A549 (cell line): ENCODE measurements around the gene FBXL22. TPM values are rescaled to one million over a fixed set of nuclear protein-coding genes. Genes with fewer than 3 reads are reported as not detected.

Source experiments
- ATAC-seq, 2 experiments: fragments of 200-7000 bp in 1 of 2; fragments of >200 bp in 1 of 2; cut with Nextera tagmentation in 1 of 2; cut with Tn5 transposase in 1 of 2; 3 replicates each; pipeline versions ENCODE4 v1.8.0 to v1.9.1; 2018 to 2020; ENCODE audit warnings: mild to moderate bottlenecking in 1 of 2, moderate library complexity in 1 of 2
- CTCF ChIA-PET: fragments of 300-600 bp; sonication (Branson Sonifier 250); formaldehyde crosslinking; extraction: SDS; loops from one replicate; lab custom pipeline; 2021; ENCODE audit warnings: antibody characterized with exemption, inconsistent platforms; lab: Yijun Ruan, JAX
- POLR2A ChIA-PET: fragments of 350-600 bp; formaldehyde crosslinking; extraction: SDS; loops from one replicate; lab custom pipeline; 2021; ENCODE audit warnings: antibody characterized with exemption, inconsistent platforms; lab: Yijun Ruan, JAX
- DNase-seq, 2 experiments: peaks; one replicate each; pipeline versions ENCODE4 v3.0.0 to v3.0.0-alpha.2; 2011 to 2016; ENCODE audit warnings: low read depth in 1 of 2, low spot score in 1 of 2
- FAIRE-seq: peaks from 2 replicates; lab custom pipeline; 2011; peaks lifted over from hg19 to GRCh38; lab: Jason Lieb, UNC
- H3K27ac ChIP-seq, 2 experiments: fragments of >200 bp; sonication (Bioruptor Twin); formaldehyde crosslinking; 3 replicates each; pipeline ENCODE4 v1.5.1; 2016 to 2017
- H3K4me1 ChIP-seq: fragments of >200 bp; sonication (Bioruptor Twin); formaldehyde crosslinking; 3 replicates; pipeline ENCODE4 v1.6.1; 2016
- H3K4me2 ChIP-seq: fragments of >200 bp; sonication (Bioruptor Twin); formaldehyde crosslinking; 3 replicates; pipeline ENCODE4 v1.6.1; 2016
- H3K4me3 ChIP-seq: fragments of >200 bp; sonication (Bioruptor Twin); formaldehyde crosslinking; 3 replicates; pipeline ENCODE4 v1.5.1; 2016
- H3K9me3 ChIP-seq: fragments of >200 bp; sonication (Bioruptor Twin); formaldehyde crosslinking; 3 replicates; pipeline ENCODE4 v1.6.1; 2016
- CBX2 ChIP-seq: fragments of 200-600 bp; sonication (generic); IDR thresholded peaks from 2 replicates; pipeline ENCODE4 v1.6.1; 2016; ENCODE audit warnings: low read depth, mild to moderate bottlenecking, borderline replicate concordance
- GATA3 ChIP-seq: IDR thresholded peaks from 2 replicates; pipeline ENCODE4 v1.6.1; 2012; ENCODE audit warnings: borderline replicate concordance
- HEYL ChIP-seq: fragments of 250-450 bp; sonication (Bioruptor Pico); IDR thresholded peaks from 2 replicates; pipeline ENCODE4 v1.8.0; 2021; ENCODE audit warnings: mild to moderate bottlenecking, moderate library complexity
- HMGXB4 ChIP-seq: fragments of 250-450 bp; sonication (Bioruptor Pico); IDR thresholded peaks from 2 replicates; pipeline ENCODE4 v1.5.0; 2021; ENCODE audit warnings: mild to moderate bottlenecking, moderate library complexity, borderline replicate concordance
- HOXB13 ChIP-seq: fragments of 250-450 bp; sonication (Bioruptor Pico); IDR thresholded peaks from 2 replicates; pipeline ENCODE4 v1.5.0; 2020; ENCODE audit warnings: low read depth, mild to moderate bottlenecking, moderate library complexity
- PHF8 ChIP-seq: fragments of 200-600 bp; sonication (generic); IDR thresholded peaks from 2 replicates; pipeline ENCODE4 v1.6.1; 2016; ENCODE audit warnings: low read depth, mild to moderate bottlenecking, antibody characterized with exemption, moderate library complexity, borderline replicate concordance
- POLR2A ChIP-seq: IDR thresholded peaks from 2 replicates; pipeline ENCODE4 v1.6.1; 2012; ENCODE audit warnings: mild to moderate bottlenecking, low read length
- POLR2AphosphoS2 ChIP-seq: conservative IDR thresholded peaks from 2 replicates; pipeline ENCODE4 v1.6.1; 2012; ENCODE audit warnings: low read length, improper control_type of control experiment, inconsistent platforms
- RAD21 ChIP-seq, 2 experiments: fragments of >200 bp in 1 of 2; sonication (Bioruptor Twin) in 1 of 2; formaldehyde crosslinking in 1 of 2; IDR thresholded peaks in 1 of 2; conservative IDR thresholded peaks in 1 of 2; 2 replicates in 1 of 2; 3 replicates in 1 of 2; pipeline ENCODE4 v1.6.1; 2012 to 2018; ENCODE audit warnings: inconsistent platforms in 1 of 2
- RCOR1 ChIP-seq: fragments of 150-350 bp; IDR thresholded peaks from 2 replicates; pipeline ENCODE4 v1.6.1; 2014; ENCODE audit warnings: antibody characterized with exemption, low read length, low read depth
- REST ChIP-seq: fragments of 200-600 bp; sonication (generic); IDR thresholded peaks from 2 replicates; pipeline ENCODE4 v1.6.1; 2016; ENCODE audit warnings: antibody characterized with exemption, mild to moderate bottlenecking, moderate library complexity
- SMC3 ChIP-seq: fragments of >200 bp; sonication (Bioruptor Twin); formaldehyde crosslinking; IDR thresholded peaks from 3 replicates; pipeline ENCODE4 v1.6.1; 2018; ENCODE audit warnings: inconsistent platforms
- SREBF2 ChIP-seq: fragments of 450-650 bp; IDR thresholded peaks from 2 replicates; pipeline ENCODE4 v1.6.1; 2014; ENCODE audit warnings: mild to moderate bottlenecking, moderate library complexity
- USF2 ChIP-seq: fragments of 450-650 bp; IDR thresholded peaks from 2 replicates; pipeline ENCODE4 v1.6.1; 2014; ENCODE audit warnings: antibody characterized with exemption
- ZNF302 ChIP-seq: fragments of 250-450 bp; sonication (Bioruptor Pico); IDR thresholded peaks from 2 replicates; pipeline ENCODE4 v1.9.0; 2021; ENCODE audit warnings: inconsistent platforms, mild to moderate bottlenecking, moderate library complexity
- WGBS: methylation state at CpG from one replicate; pipeline ENCODE4 v1.1.6; 2017; ENCODE audit errors: missing lambda C conversion rate; 5-methylcytosine and 5-hydroxymethylcytosine counted together
- polyA plus RNA-seq, 4 experiments: library from polyadenylated mRNA; depleted of rRNA in 3 of 4; stranded (reverse); fragments of >200 nt; fragmentation: RNase III in 1 of 4; extraction: RNeasy Plus Mini Kit Qiagen cat#74134 plus additional on column Dnase treatment in 1 of 4; gene quantifications; 2 replicates in 3 of 4; 3 replicates in 1 of 4; pipeline ENCODE4 v1.2.3, GENCODE V29; 2011 to 2017
- TF ChIP-seq, protein P1 (sequence below): fragments of 250-450 bp; sonication (Bioruptor Pico); IDR thresholded peaks from 2 replicates; pipeline ENCODE4 v1.5.0; 2020; ENCODE audit warnings: low read depth, mild to moderate bottlenecking, moderate library complexity

The FBXL22 gene
- polyA plus RNA-seq, 2 of the 4 experiments (the other 2 are of a cell fraction), result 0.18 to 0.23 TPM

GRCh38 chr15:63595688-63596087 lies 1.5 kb upstream of the FBXL22 start:
- peaks cover 15% of the 10 kb centered on the region; the same call in 2 of the 3 replicates for H3K4me1 ChIP-seq
- H3K4me3 ChIP-seq, result no peak overlapping the region
- ChIA-PET POLR2A (interaction anchor here (1.4 kb wide), 1 partner anchor 94 kb away, joined by 3 read pairs; no protein-coding TSS in a partner anchor), CTCF (interaction anchor here (0.6 to 10.7 kb wide), 8 partner anchors 10 to 498 kb away, joined by 3 to 185 read pairs (median 25); partner anchors contain the start of genes CIAO2A and USP3)
- WGBS, result 88% methylated on average over 1 of the region's 1 CpG
- FAIRE-seq, result no peak
- H3K4me2 ChIP-seq, result no peak overlapping the region
- no peak overlapping the region for H3K27ac ChIP-seq
- no peaks in the 10 kb centered on the region for H3K9me3 ChIP-seq
- TF ChIP-seq REST (no peak), POLR2A (no peak), HMGXB4 (CRISPR knock-in tag) (no peak)
- no peak for DNase-seq
- ATAC-seq, result no peak

- CTCF ChIA-PET, result interaction anchor here (0.8 to 10.7 kb wide), 9 partner anchors 11 to 471 kb away, joined by 3 to 185 read pairs (median 7); partner anchors contain the start of gene USP3
These were observed 530 bp upstream of the FBXL22 start for GRCh38 chr15:63596676-63597037.

GRCh38 chr15:63597821-63598220 lies 634 bp downstream of the FBXL22 start:
- ChIA-PET POLR2A (no interaction called here), CTCF (interaction anchor here (1.1 to 10.7 kb wide), 13 partner anchors 8 to 470 kb away, joined by 3 to 185 read pairs (median 11); partner anchors contain the start of genes DAPK2 and USP3)
- Histone ChIP-seq H3K9me3 (no peaks in the 10 kb centered on the region), H3K4me2 (no peak overlapping the region), H3K4me3 (no peak overlapping the region), H3K27ac (no peak overlapping the region), H3K4me1 (peaks cover 20% of the 10 kb centered on the region; the same call in 2 of the 3 replicates)
- no peak for FAIRE-seq
- ATAC-seq, result no peak
- TF ChIP-seq PHF8 (no peak), SMC3 (no peak), ZNF302 (CRISPR knock-in tag) (no peak), SREBF2 (no peak), GATA3 (no peak), HEYL (no peak)
- 90% methylated on average over 6 of the region's 6 CpGs for WGBS
- DNase-seq, result no peak

More at GRCh38 chr15:63596676-63597037, 530 bp upstream of the FBXL22 start:
- DNase-seq (no peak), ATAC-seq (no peak), FAIRE-seq (no peak)
- peaks cover 15% of the 10 kb centered on the region; the same call in 2 of the 3 replicates for H3K4me1 ChIP-seq
- no peak overlapping the region for H3K4me2 ChIP-seq
- no peak overlapping the region for H3K4me3 ChIP-seq
- 97% methylated on average over 2 of the region's 2 CpGs for WGBS
- no peaks in the 10 kb centered on the region for H3K9me3 ChIP-seq
- H3K27ac ChIP-seq, result no peak overlapping the region
- POLR2A ChIA-PET, result interaction anchor here (1.4 kb wide), 1 partner anchor 95 kb away, joined by 3 read pairs; no protein-coding TSS in a partner anchor
- TF ChIP-seq, protein P1, sequence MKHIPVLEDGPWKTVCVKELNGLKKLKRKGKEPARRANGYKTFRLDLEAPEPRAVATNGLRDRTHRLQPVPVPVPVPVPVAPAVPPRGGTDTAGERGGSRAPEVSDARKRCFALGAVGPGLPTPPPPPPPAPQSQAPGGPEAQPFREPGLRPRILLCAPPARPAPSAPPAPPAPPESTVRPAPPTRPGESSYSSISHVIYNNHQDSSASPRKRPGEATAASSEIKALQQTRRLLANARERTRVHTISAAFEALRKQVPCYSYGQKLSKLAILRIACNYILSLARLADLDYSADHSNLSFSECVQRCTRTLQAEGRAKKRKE, result no peak
- TF ChIP-seq RAD21 (conservative IDR thresholded peaks at IDR 0.05 in 1 of 2, IDR thresholded peaks at IDR 0.05 in 1 of 2), result no peak
- no peak for TF ChIP-seq RCOR1
- TF ChIP-seq POLR2AphosphoS2, result no peak
- TF ChIP-seq POLR2A, result no peak
- no peak for TF ChIP-seq HOXB13
- TF ChIP-seq USF2, result no peak
- no peak for TF ChIP-seq CBX2
